GM10847 (cell line): ENCODE results near the gene ZNF580.

Experiments used
- POLR2A ChIP-seq: IDR thresholded peaks from 2 replicates; pipeline ENCODE4 v1.6.1; 2011; ENCODE audit not compliant: insufficient read length; ENCODE audit errors: extremely low read depth

ZNF580 gene

GRCh38 chr19:55680339-55681130, 39.7 kb downstream of the ZNF580 start:
- TF ChIP-seq POLR2A, result no peak

DNA sequence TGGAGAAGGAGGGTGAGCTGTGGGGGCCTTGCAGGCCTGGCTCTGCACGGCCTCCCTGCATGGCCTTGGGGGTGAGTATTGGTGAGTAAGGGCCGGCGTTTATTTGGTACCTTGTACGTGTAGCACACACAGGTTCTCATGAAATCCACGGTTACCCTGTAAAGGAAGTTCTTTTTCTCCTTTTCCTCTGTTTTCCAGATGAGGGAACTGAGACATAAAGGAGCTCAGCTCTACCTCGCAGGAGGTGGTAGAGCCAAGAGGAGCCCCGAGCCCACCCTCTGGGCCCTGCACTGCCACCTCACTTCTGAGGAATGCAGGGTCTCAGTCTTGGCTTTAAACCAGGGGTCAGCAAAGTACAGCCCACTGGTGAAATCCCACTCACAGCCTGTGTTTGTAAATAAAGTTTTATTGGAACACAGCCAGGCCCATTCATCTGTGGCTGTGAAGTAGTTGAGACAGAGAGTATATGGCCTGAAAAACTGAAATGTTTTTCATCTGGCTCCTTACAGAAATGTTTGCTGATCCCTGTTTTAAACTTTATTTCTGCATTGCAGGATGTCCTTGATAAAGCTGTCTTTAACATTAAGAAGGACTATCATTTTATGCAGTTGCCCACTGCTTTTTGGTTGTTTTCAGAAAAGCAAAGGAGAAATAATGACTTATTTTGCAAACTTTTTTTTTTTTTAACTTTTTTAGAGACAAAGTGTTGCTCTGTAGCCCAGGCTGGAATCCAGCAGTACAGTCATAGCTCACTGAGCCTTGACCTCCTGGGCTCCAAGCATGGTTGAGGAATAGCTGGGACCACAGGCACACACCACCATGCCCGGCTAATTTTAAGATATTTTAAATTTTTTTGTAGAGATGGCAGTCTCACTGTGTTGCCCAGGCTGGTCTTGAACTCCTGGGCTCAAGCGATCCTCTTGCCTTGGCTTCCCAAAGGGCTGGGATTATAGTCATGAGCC, 40.6 kb downstream of the ZNF580 start:
- no peak for TF ChIP-seq POLR2A

GRCh38 chr19:55683449-55684261, 42.9 kb downstream of the ZNF580 start:
- TF ChIP-seq POLR2A, result no peak

DNA sequence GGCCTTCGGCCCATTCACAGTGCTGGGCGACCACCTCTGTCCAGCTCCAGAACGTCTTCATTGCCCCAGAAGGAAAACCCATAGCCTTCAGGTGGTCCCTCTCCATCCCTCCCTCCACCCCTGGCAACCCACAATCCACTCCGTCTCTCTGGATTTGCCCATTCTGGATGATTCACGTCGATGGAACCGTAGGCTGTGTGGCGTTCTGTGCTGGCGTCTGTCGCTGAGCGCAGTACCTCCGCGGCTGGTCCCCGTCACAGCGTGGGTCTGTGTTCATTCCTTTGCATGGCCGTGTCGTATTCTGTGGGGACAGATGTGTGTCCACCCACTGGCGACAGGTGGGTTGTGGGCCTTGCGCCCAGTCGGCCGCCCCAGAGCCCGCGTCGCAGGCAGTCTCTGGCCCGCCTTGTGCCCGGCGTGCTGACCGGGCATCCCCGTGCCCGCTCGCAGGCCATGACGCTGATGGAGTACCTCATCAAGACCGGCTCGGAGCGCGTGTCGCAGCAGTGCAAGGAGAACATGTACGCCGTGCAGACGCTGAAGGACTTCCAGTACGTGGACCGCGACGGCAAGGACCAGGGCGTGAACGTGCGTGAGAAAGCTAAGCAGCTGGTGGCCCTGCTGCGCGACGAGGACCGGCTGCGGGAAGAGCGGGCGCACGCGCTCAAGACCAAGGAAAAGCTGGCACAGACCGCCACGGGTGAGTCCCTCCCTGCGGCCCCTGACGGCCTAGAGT, 44.3 kb downstream of the ZNF580 start:
- no peak for TF ChIP-seq POLR2A

DNA sequence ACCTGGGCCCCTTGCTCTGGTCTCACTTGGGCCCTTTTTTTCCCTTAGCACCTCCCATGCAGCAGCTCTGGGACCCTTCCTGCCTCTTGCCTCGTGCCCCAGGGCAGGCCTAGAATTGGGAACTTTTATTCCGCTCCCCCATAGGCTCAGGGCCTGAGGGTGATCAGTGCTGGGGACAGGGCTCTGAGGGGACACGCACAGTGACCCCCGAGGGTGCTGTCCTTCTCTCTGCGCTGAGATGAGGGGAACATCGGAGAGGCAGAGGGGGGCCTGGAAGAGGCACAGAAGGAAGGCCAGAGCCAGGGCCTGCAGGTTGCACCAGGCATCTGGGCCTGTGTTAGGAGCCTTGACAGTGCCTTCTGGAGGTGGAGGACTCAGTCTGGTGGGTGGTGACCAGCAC, 45.0 kb downstream of the ZNF580 start:
- no peak for TF ChIP-seq POLR2A

- TF ChIP-seq POLR2A, result no peak
These were observed 45.7 kb downstream of the ZNF580 start for GRCh38 chr19:55686311-55687050.

GRCh38 chr19:55687281-55688201, 46.7 kb downstream of the ZNF580 start:
- no peak for TF ChIP-seq POLR2A

DNA sequence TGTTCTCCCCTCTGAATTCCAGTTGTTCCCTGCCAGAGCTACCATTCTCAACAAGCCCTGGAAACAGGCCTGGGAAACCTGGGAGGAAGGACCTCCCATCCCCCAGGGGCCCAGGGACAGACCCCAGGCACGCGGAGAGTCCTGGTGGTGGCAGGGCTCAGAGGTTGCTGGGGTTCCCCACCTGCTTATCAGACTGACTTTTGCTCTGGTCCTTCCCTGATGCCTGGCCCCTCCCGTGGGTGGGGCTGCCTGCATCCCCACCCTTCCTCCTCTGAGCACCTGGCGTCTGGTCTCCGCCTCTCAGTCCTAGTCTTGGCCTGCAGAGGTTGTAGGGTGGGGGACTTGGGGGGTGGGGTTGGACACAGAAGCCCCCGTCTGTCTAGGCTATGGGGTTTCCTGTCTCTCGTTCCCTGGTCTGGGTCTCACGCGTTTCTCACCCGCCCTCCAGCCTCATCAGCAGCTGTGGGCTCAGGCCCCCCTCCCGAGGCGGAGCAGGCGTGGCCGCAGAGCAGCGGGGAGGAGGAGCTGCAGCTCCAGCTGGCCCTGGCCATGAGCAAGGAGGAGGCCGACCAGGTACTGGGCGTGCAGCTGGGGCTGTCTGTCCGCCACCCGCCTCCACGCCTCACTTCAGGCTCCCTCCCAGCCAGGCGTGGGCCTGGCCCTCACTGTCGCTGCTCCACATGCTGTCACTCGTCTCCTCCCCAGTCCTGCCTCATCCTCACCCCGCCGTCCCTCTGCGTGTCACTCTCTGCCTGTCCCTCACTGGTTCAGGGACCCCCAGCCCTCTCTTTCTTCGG, 47.8 kb downstream of the ZNF580 start:
- no peak for TF ChIP-seq POLR2A

GRCh38 chr19:55689411-55690108, 48.8 kb downstream of the ZNF580 start:
- TF ChIP-seq POLR2A, result no peak

DNA sequence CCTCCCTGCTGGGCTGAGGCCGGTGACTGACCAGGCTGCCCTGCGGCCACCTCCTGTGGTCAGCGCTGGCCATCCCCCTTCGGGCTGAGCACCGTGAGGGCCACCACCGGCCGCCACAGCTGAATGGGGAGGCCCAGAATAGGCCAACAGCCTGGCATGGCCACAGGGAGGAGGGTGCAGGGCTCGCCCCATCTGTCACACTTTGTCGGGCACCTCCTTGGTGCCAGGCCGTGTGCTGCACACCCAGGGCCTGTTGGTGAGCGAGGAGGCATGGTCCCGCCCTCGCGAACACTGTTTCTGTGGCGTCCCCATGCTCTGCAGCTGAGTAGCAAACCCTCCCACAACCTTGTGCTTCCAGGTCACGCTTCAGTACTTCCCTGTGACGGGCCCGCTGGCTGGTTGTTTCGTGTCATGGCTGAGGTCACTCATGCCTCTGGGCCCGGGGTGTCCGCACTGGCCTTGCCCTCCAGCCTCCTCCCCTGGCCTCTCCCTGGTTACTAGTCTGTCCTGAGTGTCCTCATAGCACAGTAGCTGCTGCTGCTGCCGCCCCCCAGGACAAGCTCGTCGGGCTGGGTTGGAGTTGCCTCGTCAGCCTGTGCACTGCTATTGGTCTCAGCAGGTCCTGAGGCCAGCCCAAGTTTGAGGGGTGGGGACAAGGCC, 49.4 kb downstream of the ZNF580 start:
- no peak for TF ChIP-seq POLR2A
